ENCODE measurements around the gene TMEM203. TPM values are rescaled to one million over a fixed set of nuclear protein-coding genes. Genes with fewer than 3 reads are reported as not detected.

The TMEM203 gene
- total and polyA plus RNA-seq, 2 of the 13 experiments (the other 11 are each of a cell fraction or from before 2014, with no cell fraction given), result 23.4 to 36.7 TPM

GRCh38 chr9:137205126-137206069 is at the start of gene TMEM203, which contains the start of gene NDOR1 (continued):
- TF ChIP-seq SKI (IDR thresholded peaks at IDR 0.05; ENCODE audit: partially characterized antibody) (no peak), MTA1 (CRISPR knock-in tag; IDR thresholded peaks at IDR 0.05; ENCODE audit: borderline replicate concordance) (no peak), NFATC3 (CRISPR knock-in tag; IDR thresholded peaks at IDR 0.05) (no peak), KMT2B (CRISPR knock-in tag; IDR thresholded peaks at IDR 0.05) (peak; percentile 95), TOPORS (CRISPR knock-in tag; IDR thresholded peaks at IDR 0.05) (no peak), ZNF761 (CRISPR knock-in tag; conservative IDR thresholded peaks at IDR 0.05) (no peak; the same call in 1 of the 2 replicates), ZNF367 (CRISPR knock-in tag; IDR thresholded peaks at IDR 0.05; ENCODE audit: borderline replicate concordance) (no peak), RORA (CRISPR knock-in tag; IDR thresholded peaks at IDR 0.05) (no peak), POLR2AphosphoS2 (IDR thresholded peaks at IDR 0.05; ENCODE audit: low read depth, low read length) (no peak), ZBTB20 (CRISPR knock-in tag; IDR thresholded peaks at IDR 0.05; ENCODE audit: borderline replicate concordance, low read depth) (no peak), HMGXB3 (CRISPR knock-in tag; IDR thresholded peaks at IDR 0.05; ENCODE audit: borderline replicate concordance) (peak; percentile 47; the same call in 1 of the 2 replicates), HMG20A (CRISPR knock-in tag; IDR thresholded peaks at IDR 0.05; ENCODE audit: borderline replicate concordance) (no peak), SIN3A (IDR thresholded peaks at IDR 0.05; ENCODE audit: borderline replicate concordance, low read depth, low read length) (peak; percentile 83; the same call in 1 of the 2 replicates), ZNF562 (CRISPR knock-in tag; IDR thresholded peaks at IDR 0.05; ENCODE audit: borderline replicate concordance) (no peak), ZNF224 (CRISPR knock-in tag; IDR thresholded peaks at IDR 0.05) (no peak), MXD3 (CRISPR knock-in tag; IDR thresholded peaks at IDR 0.05) (peak; percentile 55; the same call in 1 of the 2 replicates), TSC22D2 (CRISPR knock-in tag; IDR thresholded peaks at IDR 0.05; ENCODE audit: borderline replicate concordance) (no peak), CSRNP2 (CRISPR knock-in tag; conservative IDR thresholded peaks at IDR 0.05; ENCODE audit: low read depth) (0 out of 2 replicates have a peak, but pooled peaks have one; percentile 40), RFXANK (CRISPR knock-in tag; IDR thresholded peaks at IDR 0.05) (no peak), MLLT10 (CRISPR knock-in tag; IDR thresholded peaks at IDR 0.05) (no peak), ZNF496 (CRISPR knock-in tag; IDR thresholded peaks at IDR 0.05; ENCODE audit: insufficient replicate concordance) (no peak), THAP7 (CRISPR knock-in tag; IDR thresholded peaks at IDR 0.05) (peak; percentile 47; the same call in 1 of the 2 replicates), MZF1 (CRISPR knock-in tag; IDR thresholded peaks at IDR 0.05; ENCODE audit: borderline replicate concordance) (no peak)
